HepG2 (cell line): ENCODE data around the gene THOC7. TPM values are rescaled to one million over a fixed set of nuclear protein-coding genes. Genes with fewer than 3 reads are reported as not detected.
A peak's percentile ranks its signal among the peaks of the same experiment; 100 is the strongest.

Experiments
- CREBL2 ChIP-seq: sonication (generic); formaldehyde crosslinking; IDR thresholded peaks from 2 replicates; pipeline ENCODE4 v1.8.1; 2023; ENCODE audit warnings: missing genetic modification reagents, mild to moderate bottlenecking, borderline replicate concordance
- ETS1 ChIP-seq: sonication (generic); formaldehyde crosslinking; IDR thresholded peaks from 2 replicates; pipeline ENCODE4 v1.4.0; 2020; ENCODE audit warnings: missing genetic modification reagents
- GATAD1 ChIP-seq: IDR thresholded peaks from 2 replicates; pipeline ENCODE4 v1.6.1; 2016; ENCODE audit warnings: missing genetic modification reagents, missing compliant biosample characterization
- ISL2 ChIP-seq: sonication (generic); formaldehyde crosslinking; IDR thresholded peaks from 2 replicates; pipeline ENCODE4 v1.5.0; 2020; ENCODE audit warnings: missing genetic modification reagents
- NR1H2 ChIP-seq: sonication (generic); formaldehyde crosslinking; IDR thresholded peaks from 2 replicates; pipeline ENCODE4 v1.8.1; 2022; ENCODE audit warnings: low read depth, missing genetic modification reagents, borderline replicate concordance
- RNF219 ChIP-seq: sonication (generic); formaldehyde crosslinking; IDR thresholded peaks from 2 replicates; pipeline ENCODE4 v1.5.0; 2020; ENCODE audit warnings: mild to moderate bottlenecking, missing genetic modification reagents
- THRA ChIP-seq: sonication (generic); formaldehyde crosslinking; IDR thresholded peaks from 2 replicates; pipeline ENCODE4 v1.4.0; 2020; ENCODE audit warnings: missing genetic modification reagents, borderline replicate concordance
- ZFP36L2 ChIP-seq: sonication (generic); formaldehyde crosslinking; IDR thresholded peaks from 2 replicates; pipeline ENCODE4 v1.4.0; 2020; ENCODE audit warnings: missing genetic modification reagents
- ZNF142 ChIP-seq: sonication (generic); formaldehyde crosslinking; IDR thresholded peaks from 2 replicates; pipeline ENCODE4 v1.4.0; 2020; ENCODE audit warnings: missing genetic modification reagents
- ZNF234 ChIP-seq: sonication (generic); formaldehyde crosslinking; conservative IDR thresholded peaks from 2 replicates; pipeline ENCODE4 v1.5.1; 2020; ENCODE audit warnings: mild to moderate bottlenecking, missing genetic modification reagents
- ZNF331 ChIP-seq: sonication (generic); formaldehyde crosslinking; IDR thresholded peaks from 2 replicates; pipeline ENCODE4 v1.4.0; 2020; ENCODE audit warnings: missing genetic modification reagents
- ZNF34 ChIP-seq: sonication (generic); formaldehyde crosslinking; IDR thresholded peaks from 2 replicates; pipeline ENCODE4 v1.4.0; 2020; ENCODE audit warnings: mild to moderate bottlenecking, missing genetic modification reagents, borderline replicate concordance
- ZNF431 ChIP-seq: sonication (generic); formaldehyde crosslinking; IDR thresholded peaks from 2 replicates; pipeline ENCODE4 v1.9.0; 2022; ENCODE audit warnings: missing genetic modification reagents, low read depth, mild to moderate bottlenecking, borderline replicate concordance
- ZNF639 ChIP-seq: conservative IDR thresholded peaks from 2 replicates; pipeline ENCODE4 v1.6.1; 2018; ENCODE audit warnings: missing genetic modification reagents
- ZNF713 ChIP-seq: sonication (generic); formaldehyde crosslinking; IDR thresholded peaks from 2 replicates; pipeline ENCODE4 v1.4.0; 2020; ENCODE audit warnings: mild to moderate bottlenecking, missing genetic modification reagents
- ZNF768 ChIP-seq: sonication (generic); formaldehyde crosslinking; IDR thresholded peaks from 2 replicates; pipeline ENCODE4 v1.4.0; 2020; ENCODE audit warnings: missing genetic modification reagents
- polyA plus RNA-seq, 8 experiments: library from polyadenylated mRNA; depleted of rRNA in 3 of 8; stranded (reverse) in 7 of 8; unstranded in 1 of 8; fragments of >200 nt; fragmentation: Illumina TruSeq in 4 of 8; extraction: Trizol in 4 of 8; gene quantifications; 2 replicates each; pipeline versions ENCODE4 v1.2.1 to v1.2.3, GENCODE V29; 2011 to 2016; ENCODE audit warnings: low read depth in 4 of 8, missing spikeins in 1 of 8, mixed read lengths in 1 of 8; ENCODE audit not compliant: insufficient read depth in 1 of 8
- total RNA-seq, 5 experiments: library from RNA; depleted of rRNA; stranded (reverse); fragments of >200 nt; fragmentation: Illumina TruSeq; extraction: Trizol; gene quantifications; 2 replicates each; pipeline ENCODE4 v1.2.3, GENCODE V29; 2016; ENCODE audit warnings: low read depth in 1 of 5

The THOC7 gene
- total and polyA plus RNA-seq, 2 of the 13 experiments (the other 11 are each of a cell fraction or from before 2014, with no cell fraction given), result 32.8 to 63.5 TPM

GRCh38 chr3:63863150-63864007, at the start of gene THOC7, which contains the start of gene ATXN7 (continued):
- TF ChIP-seq ZNF142 (CRISPR knock-in tag) (no peak), ZNF713 (CRISPR knock-in tag) (no peak), ZNF639 (CRISPR knock-in tag) (no peak), ZNF768 (CRISPR knock-in tag) (peak; percentile 51; the same call in 1 of the 2 replicates), THRA (CRISPR knock-in tag) (no peak), ISL2 (CRISPR knock-in tag) (0 out of 2 replicates have a peak, but pooled peaks have one; percentile 34), RNF219 (no peak; the same call in 1 of the 2 replicates), ZNF34 (CRISPR knock-in tag) (0 out of 2 replicates have a peak, but pooled peaks have one; percentile 83), CREBL2 (no peak), ZNF234 (CRISPR knock-in tag) (no peak), GATAD1 (no peak), ZFP36L2 (no peak), ZNF431 (CRISPR knock-in tag) (no peak), NR1H2 (CRISPR knock-in tag) (no peak), ETS1 (CRISPR knock-in tag) (no peak), ZNF331 (CRISPR knock-in tag) (no peak)
